HepG2 (cell line): ENCODE results near the gene ZNF117.
"Not testable (repeated sequence)": the region's sequence is repeated elsewhere in the genome, so short reads cannot be mapped to it uniquely, and the experiment has no call there.

Experiments
- CEBPB ChIP-seq: IDR thresholded peaks from 2 replicates; pipeline ENCODE4 v1.6.1; 2011; ENCODE audit warnings: low read depth, low read length, improper control_type of control experiment, borderline replicate concordance
- CTCF ChIP-seq: sonication (generic); formaldehyde crosslinking; IDR thresholded peaks from 2 replicates; pipeline ENCODE4 v1.5.0; 2020; ENCODE audit warnings: mild to moderate bottlenecking, missing genetic modification reagents, moderate library complexity
- HIVEP1 ChIP-seq: sonication (generic); formaldehyde crosslinking; IDR thresholded peaks from 2 replicates; pipeline ENCODE4 v1.4.0; 2020; ENCODE audit warnings: mild to moderate bottlenecking, missing genetic modification reagents
- HNF4G ChIP-seq, 2 experiments: sonication (generic) in 1 of 2; formaldehyde crosslinking in 1 of 2; IDR thresholded peaks; 2 replicates each; pipeline versions ENCODE4 v1.4.0 to v1.6.1; 2011 to 2020; ENCODE audit warnings: borderline replicate concordance in 2 of 2, low read depth in 2 of 2, mild to moderate bottlenecking in 2 of 2, low read length in 1 of 2, missing genetic modification reagents in 1 of 2, moderate library complexity in 1 of 2
- KDM4B ChIP-seq: sonication (generic); formaldehyde crosslinking; IDR thresholded peaks from 2 replicates; pipeline ENCODE4 v1.4.0; 2020; ENCODE audit warnings: missing genetic modification reagents
- NBN ChIP-seq: fragments of 450-650 bp; conservative IDR thresholded peaks from 2 replicates; pipeline ENCODE4 v1.6.1; 2017
- NR3C1 ChIP-seq: sonication (generic); formaldehyde crosslinking; IDR thresholded peaks from 2 replicates; pipeline ENCODE4 v1.4.0; 2020; ENCODE audit warnings: missing genetic modification reagents
- POGZ ChIP-seq: sonication (generic); formaldehyde crosslinking; IDR thresholded peaks from 2 replicates; pipeline ENCODE4 v1.4.0; 2020; ENCODE audit warnings: mild to moderate bottlenecking, missing genetic modification reagents
- POLR2AphosphoS5 ChIP-seq: IDR thresholded peaks from 2 replicates; pipeline ENCODE4 v1.6.1; 2012; ENCODE audit warnings: low read depth, low read length
- SMAD1 ChIP-seq: sonication (generic); formaldehyde crosslinking; IDR thresholded peaks from 2 replicates; pipeline ENCODE4 v1.4.0; 2020; ENCODE audit warnings: missing genetic modification reagents, low read depth, mild to moderate bottlenecking, borderline replicate concordance
- SUZ12 ChIP-seq: fragments of 150-350 bp; IDR thresholded peaks from 2 replicates; pipeline ENCODE4 v1.6.1; 2014; ENCODE audit warnings: low read depth, low read length
- ZNF597 ChIP-seq: sonication (generic); formaldehyde crosslinking; IDR thresholded peaks from 2 replicates; pipeline ENCODE4 v1.5.0; 2020; ENCODE audit warnings: missing genetic modification reagents
- ZNF784 ChIP-seq: sonication (generic); formaldehyde crosslinking; IDR thresholded peaks from 2 replicates; pipeline ENCODE4 v1.5.1; 2020; ENCODE audit warnings: missing genetic modification reagents, mild to moderate bottlenecking, borderline replicate concordance

- not testable (repeated sequence) for TF ChIP-seq SUZ12; CTCF (CRISPR knock-in tag); CEBPB; NBN; POGZ (CRISPR knock-in tag); NR3C1 (CRISPR knock-in tag); POLR2AphosphoS5; HIVEP1 (CRISPR knock-in tag); ZNF597 (CRISPR knock-in tag); KDM4B (CRISPR knock-in tag); SMAD1 (CRISPR knock-in tag); HNF4G (IDR thresholded peaks at IDR 0.05; ENCODE audit: borderline replicate concordance, low read depth, low read length); HNF4G (CRISPR knock-in tag; IDR thresholded peaks at IDR 0.05; ENCODE audit: borderline replicate concordance, low read depth); ZNF784 (CRISPR knock-in tag)
Measured at GRCh38 chr7:65038767-65039166, 47.9 kb upstream of the ZNF117 start.
